H1 (cell line): ENCODE results near the gene UVRAG. TPM values are rescaled to one million over a fixed set of nuclear protein-coding genes. Genes with fewer than 3 reads are reported as not detected.
A peak's percentile ranks its signal among the peaks of the same experiment; 100 is the strongest.

ENCODE experiments used
- CTCF ChIA-PET: fragments of 300-600 bp; sonication (Branson Sonifier 250); formaldehyde crosslinking; loops from one replicate; lab custom pipeline; 2021; ENCODE audit not compliant: partially characterized antibody; lab: Charles Lee
- POLR2A ChIA-PET: fragments of 300-600 bp; sonication (Branson Sonifier 250); formaldehyde crosslinking; loops from one replicate; lab custom pipeline; 2021; ENCODE audit warnings: inconsistent platforms; ENCODE audit not compliant: partially characterized antibody; lab: Charles Lee
- DNase-seq, 2 experiments: peaks; one replicate each; pipeline versions ENCODE4 v3.0.0 to v3.0.0-alpha.2; 2010 to 2022; ENCODE audit warnings: low spot score in 2 of 2, low read depth in 1 of 2, mixed read lengths in 1 of 2
- FAIRE-seq: peaks from 2 replicates; lab custom pipeline; 2011; peaks lifted over from hg19 to GRCh38; lab: Jason Lieb, UNC
- H2AFZ ChIP-seq: 2 replicates; pipeline ENCODE4 v1.8.1; 2012; ENCODE audit warnings: low read length, inconsistent platforms
- H2AK5ac ChIP-seq: 2 replicates; pipeline ENCODE4 v1.6.1; 2013; ENCODE audit warnings: low read depth, low read length
- H2BK120ac ChIP-seq: replicated peaks from 2 replicates; pipeline ENCODE3; 2013; ENCODE audit warnings: low read depth, low read length, inconsistent platforms
- H2BK12ac ChIP-seq: 2 replicates; pipeline ENCODE4 v1.6.1; 2013; ENCODE audit warnings: low read depth, low read length
- H2BK15ac ChIP-seq: 2 replicates; pipeline ENCODE4 v1.6.1; 2013; ENCODE audit warnings: low read length
- H2BK20ac ChIP-seq: 2 replicates; pipeline ENCODE4 v1.6.1; 2013; ENCODE audit warnings: low read length
- H2BK5ac ChIP-seq: 2 replicates; pipeline ENCODE4 v1.6.1; 2013; ENCODE audit warnings: low read depth, low read length
- H3K14ac ChIP-seq: 2 replicates; pipeline ENCODE4 v1.6.1; 2013; ENCODE audit warnings: inconsistent platforms; ENCODE audit not compliant: insufficient read length
- H3K18ac ChIP-seq: 2 replicates; pipeline ENCODE4 v1.6.1; 2013; ENCODE audit warnings: low read length; ENCODE audit errors: extremely low read depth
- H3K23ac ChIP-seq: 2 replicates; pipeline ENCODE4 v1.6.1; 2013; ENCODE audit warnings: inconsistent platforms; ENCODE audit not compliant: insufficient read length
- H3K23me2 ChIP-seq: 2 replicates; pipeline ENCODE4 v1.6.1; 2013; ENCODE audit warnings: low read depth, low read length
- H3K27ac ChIP-seq: 2 replicates; pipeline ENCODE4 v1.6.1; 2011; ENCODE audit warnings: low read depth, low read length, inconsistent platforms
- H3K27me3 ChIP-seq, 4 experiments: replicated peaks in 1 of 4; 1 replicate in 1 of 4; 2 replicates in 3 of 4; pipeline versions ENCODE4 v1.6.1 to v1.8.1; 2011 to 2013; ENCODE audit warnings: low read length in 3 of 4, mild to moderate bottlenecking in 3 of 4, inconsistent platforms in 2 of 4, mixed read lengths in 2 of 4, moderate library complexity in 1 of 4; ENCODE audit not compliant: control insufficient read depth in 3 of 4, insufficient read depth in 3 of 4; ENCODE audit errors: extremely low read depth in 1 of 4
- H3K36me3 ChIP-seq, 4 experiments: 2 replicates each; pipeline versions ENCODE4 v1.6.1 to v1.8.1; 2011 to 2013; ENCODE audit warnings: mild to moderate bottlenecking in 4 of 4, low read length in 3 of 4, moderate library complexity in 2 of 4, control low read depth in 1 of 4, inconsistent platforms in 1 of 4; ENCODE audit not compliant: insufficient read depth in 4 of 4, control insufficient read depth in 2 of 4
- H3K4ac ChIP-seq: replicated peaks from 2 replicates; pipeline ENCODE3; 2013; ENCODE audit warnings: low read length, low read depth, mixed read lengths, inconsistent platforms; ENCODE audit not compliant: insufficient read length
- H3K4me1 ChIP-seq, 4 experiments: replicated peaks in 1 of 4; 1 replicate in 1 of 4; 2 replicates in 3 of 4; pipeline versions ENCODE4 v1.6.1 to v1.8.1; 2011 to 2013; ENCODE audit warnings: low read length in 3 of 4, inconsistent platforms in 2 of 4, mixed read lengths in 1 of 4; ENCODE audit not compliant: insufficient read depth in 4 of 4, control insufficient read depth in 3 of 4
- H3K4me2 ChIP-seq, 2 experiments: 2 replicates each; pipeline versions ENCODE4 v1.6.1 to v1.8.1; 2011 to 2013; ENCODE audit warnings: low read depth in 2 of 2, low read length in 2 of 2, control low read depth in 1 of 2, inconsistent platforms in 1 of 2, mild to moderate bottlenecking in 1 of 2; ENCODE audit not compliant: insufficient read depth in 1 of 2
- H3K4me3 ChIP-seq, 4 experiments: fragments of 200-600, 300-600 bp in 1 of 4; sonication (generic), shearing (Covaris generic), sonication (Bioruptor Twin) in 1 of 4; 2 replicates each; pipeline versions ENCODE4 v1.5.1 to v1.8.1; 2011 to 2016; ENCODE audit warnings: low read length in 4 of 4, low read depth in 3 of 4, control low read depth in 2 of 4, inconsistent platforms in 2 of 4, mild to moderate bottlenecking in 2 of 4, mixed read lengths in 1 of 4, moderate library complexity in 1 of 4; ENCODE audit not compliant: insufficient read depth in 2 of 4; ENCODE audit errors: extremely low read depth in 1 of 4
- H3K56ac ChIP-seq: replicated peaks from 2 replicates; pipeline ENCODE3; 2013; ENCODE audit warnings: low read depth, mild to moderate bottlenecking, mixed read lengths, low read length, inconsistent platforms; ENCODE audit not compliant: insufficient read length
- H3K79me1 ChIP-seq: 2 replicates; pipeline ENCODE4 v1.6.1; 2013; ENCODE audit warnings: low read depth, low read length, control low read depth
- H3K79me2 ChIP-seq, 2 experiments: 2 replicates each; pipeline versions ENCODE4 v1.6.1 to v1.8.1; 2012 to 2013; ENCODE audit warnings: low read length in 2 of 2, mild to moderate bottlenecking in 2 of 2, inconsistent platforms in 1 of 2; ENCODE audit not compliant: insufficient read depth in 2 of 2, control insufficient read depth in 1 of 2
- H3K9ac ChIP-seq, 4 experiments: replicated peaks in 1 of 4; 1 replicate in 1 of 4; 2 replicates in 3 of 4; pipeline versions ENCODE4 v1.6.1 to v1.8.1; 2011 to 2013; ENCODE audit warnings: low read depth in 3 of 4, low read length in 3 of 4, control low read depth in 2 of 4, mild to moderate bottlenecking in 2 of 4, moderate library complexity in 2 of 4, inconsistent platforms in 1 of 4; ENCODE audit errors: extremely low read depth in 1 of 4
- H3K9me3 ChIP-seq, 2 experiments: 2 replicates each; pipeline versions ENCODE4 v1.6.1 to v1.8.1; 2012 to 2013; ENCODE audit warnings: mild to moderate bottlenecking in 2 of 2, moderate library complexity in 2 of 2, control low read depth in 1 of 2, inconsistent platforms in 1 of 2, low read depth in 1 of 2, low read length in 1 of 2, mixed read lengths in 1 of 2; ENCODE audit not compliant: insufficient read depth in 2 of 2
- H4K20me1 ChIP-seq, 2 experiments: replicated peaks in 1 of 2; 2 replicates each; pipeline versions ENCODE3 to v1.8.1; 2011 to 2013; ENCODE audit warnings: inconsistent platforms in 2 of 2, low read length in 2 of 2, mild to moderate bottlenecking in 1 of 2; ENCODE audit not compliant: insufficient read depth in 2 of 2, control insufficient read depth in 1 of 2
- H4K5ac ChIP-seq: 2 replicates; pipeline ENCODE4 v1.6.1; 2013; ENCODE audit warnings: low read length, low read depth, mixed read lengths, inconsistent platforms; ENCODE audit not compliant: insufficient read length
- H4K8ac ChIP-seq: 2 replicates; pipeline ENCODE4 v1.8.0; 2013; ENCODE audit warnings: mild to moderate bottlenecking, moderate library complexity, low read length, inconsistent platforms; ENCODE audit not compliant: insufficient read depth; ENCODE audit errors: extremely low read depth
- H4K91ac ChIP-seq: replicated peaks from 2 replicates; pipeline ENCODE3; 2013; ENCODE audit warnings: low read length, mixed read lengths, inconsistent platforms; ENCODE audit not compliant: insufficient read length
- BRCA1 ChIP-seq: IDR thresholded peaks from 2 replicates; pipeline ENCODE4 v1.6.1; 2012; ENCODE audit warnings: low read depth, low read length, improper control_type of control experiment
- EP300 ChIP-seq, 2 experiments: IDR thresholded peaks; 1 replicate in 1 of 2; 2 replicates in 1 of 2; pipeline ENCODE4 v1.6.1; 2011 to 2012; ENCODE audit warnings: low read depth in 2 of 2, low read length in 2 of 2, mild to moderate bottlenecking in 2 of 2, borderline replicate concordance in 1 of 2, inconsistent platforms in 1 of 2, moderate library complexity in 1 of 2
- SRF ChIP-seq: IDR thresholded peaks from 2 replicates; pipeline ENCODE4 v1.6.1; 2011; ENCODE audit warnings: mild to moderate bottlenecking, low read depth, low read length, moderate library complexity
- TBP ChIP-seq: IDR thresholded peaks from 2 replicates; pipeline ENCODE4 v1.6.1; 2011; ENCODE audit warnings: low read depth, low read length, improper control_type of control experiment
- WGBS, 2 experiments: shearing (Covaris generic) in 1 of 2; methylation state at CpG; one replicate each; pipeline versions ENCODE4 v1.1.6 to v1.1.7; 2013 to 2015; ENCODE audit warnings: low lambda C conversion rate in 2 of 2, mixed read lengths in 2 of 2, inconsistent platforms in 1 of 2, low coverage in 1 of 2, missing lambda C conversion rate in 1 of 2; ENCODE audit not compliant: insufficient replicate concordance in 2 of 2, insufficient coverage in 1 of 2, insufficient read length in 1 of 2; ENCODE audit errors: extremely low coverage in 1 of 2, missing lambda C conversion rate in 1 of 2; 5-methylcytosine and 5-hydroxymethylcytosine counted together
- long read RNA-seq, 2 experiments: library from RNA in 1 of 2; library from capped mRNA in 1 of 2; stranded (forward); transcript quantifications; one replicate each; pipeline ENCODE4 v2.0.0, GENCODE V29; 2021; ENCODE audit warnings: inconsistent platforms in 1 of 2
- polyA minus RNA-seq, 3 experiments: library from RNA; depleted of rRNA, polyadenylated mRNA; stranded (reverse); fragments of >200 nt; gene quantifications; 1 replicate in 2 of 3; 2 replicates in 1 of 3; pipeline ENCODE4 v1.2.3, GENCODE V29; 2011
- polyA plus RNA-seq, 7 experiments: library from polyadenylated mRNA; depleted of rRNA in 3 of 7; stranded (reverse) in 5 of 7; unstranded in 2 of 7; fragments of >200 nt in 5 of 7; fragments of 200-250 nt in 2 of 7; gene quantifications; 1 replicate in 5 of 7; 2 replicates in 1 of 7; 4 replicates in 1 of 7; pipeline versions ENCODE4 v1.2.1 to v1.2.3, GENCODE V29; 2011 to 2013; ENCODE audit warnings: missing spikeins in 2 of 7, mixed read lengths in 2 of 7
- total RNA-seq: library from RNA; stranded (reverse); fragmentation: NEBNext Ultra II Directional; extraction: Animal tissue kit (Norgen Biotek cat#: 25700); gene quantifications from 2 replicates; pipeline ENCODE4 v1.2.1, GENCODE V29; 2021
- TF ChIP-seq, protein P1 (sequence below): IDR thresholded peaks from 2 replicates; pipeline ENCODE4 v1.6.1; 2012; ENCODE audit warnings: inconsistent platforms
- TF ChIP-seq, protein P2 (sequence below): IDR thresholded peaks from 2 replicates; pipeline ENCODE4 v1.6.1; 2012; ENCODE audit warnings: inconsistent platforms

Gene UVRAG
- total RNA-seq, result 10.4 and 14.7 TPM in 2 replicates
- polyA plus RNA-seq (2011; rRNA removed), result 4.6 and 5.5 TPM in 2 replicates
- polyA plus RNA-seq (2011; cell fraction: cytosol; rRNA removed), result 5.7 TPM
- polyA plus RNA-seq (2011; cell fraction: nucleus; rRNA removed), result 9.4 TPM
- 6.5 to 9.0 TPM (median 7.1 TPM) in 4 replicates for polyA plus RNA-seq (2012, experiment 1 of 2)
- polyA plus RNA-seq (2012, experiment 2 of 2), result 0.81 TPM
- 4.8 TPM for polyA plus RNA-seq (2013, experiment 1 of 2)
- polyA plus RNA-seq (2013, experiment 2 of 2), result 5.5 TPM
- polyA minus RNA-seq (2011; rRNA and poly(A)+ RNA removed), result 17.3 and 22.6 TPM in 2 replicates
- 8.7 TPM for polyA minus RNA-seq (2011; cell fraction: cytosol; rRNA and poly(A)+ RNA removed)
- polyA minus RNA-seq (2011; cell fraction: nucleus; rRNA and poly(A)+ RNA removed), result 51.7 TPM
- long read RNA-seq, experiment 1, full-length matches to known transcripts, result 1 of 9 reads
- long read RNA-seq, experiment 1, partial matches to known transcripts, result 6 of 9 reads
- long read RNA-seq, experiment 1, other reads (novel, unspliced or antisense), result 2 of 9 reads
- long read RNA-seq, experiment 2, partial matches to known transcripts, result 0 of 1 reads
- long read RNA-seq, experiment 2, other reads (novel, unspliced or antisense), result 1 of 1 reads

DNA sequence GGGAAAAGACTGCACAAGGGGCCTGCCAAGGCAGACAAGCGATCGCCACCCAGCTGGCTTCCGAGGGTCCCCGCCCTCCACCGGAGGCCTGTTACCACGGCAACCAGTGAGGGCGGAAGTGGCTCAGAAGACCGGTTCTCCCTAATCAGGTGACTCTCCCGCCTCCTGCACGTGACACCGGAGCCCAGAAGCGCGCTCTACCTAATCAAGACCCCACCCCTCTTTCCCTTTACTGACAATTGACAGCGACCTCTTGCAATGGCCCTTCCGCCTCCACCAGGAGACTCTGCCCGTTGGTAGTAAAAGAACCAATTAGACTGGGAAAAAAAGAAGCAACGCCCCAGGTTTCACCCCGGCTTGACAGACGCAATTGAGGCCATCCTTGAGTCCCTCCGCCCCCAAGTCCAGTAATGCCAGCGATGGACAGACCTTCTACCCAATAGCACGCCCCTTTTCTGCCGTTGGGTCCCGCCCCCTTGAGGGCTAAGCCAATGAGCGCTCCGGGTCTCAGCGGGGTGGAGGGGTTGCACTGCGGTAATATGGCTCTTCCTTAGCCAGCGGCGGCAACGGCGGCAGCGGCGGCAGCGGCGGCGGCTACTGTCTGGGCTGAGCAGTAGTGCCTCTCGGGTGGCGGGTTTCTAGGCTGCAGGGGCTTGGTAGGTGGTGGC, at the start of gene UVRAG:
TSS of gene UVRAG (plus strand) at position 534 of the 668 bp plus-strand sequence. CDS start 198 bp downstream, outside the sequence.
- CTCF ChIA-PET, result interaction anchor here (1.3 to 6.3 kb wide), 3 partner anchors 10 to 52 kb away, joined by 3 to 40 read pairs (median 34); no protein-coding TSS in a partner anchor
- Histone ChIP-seq H3K79me2 (peaks cover 0 to 31% of the 10 kb centered on the region in 2 experiments; a peak in 3 of 4 replicates), H3K79me1 (no peaks in the 10 kb centered on the region)
- TF ChIP-seq BRCA1, result no peak
- TF ChIP-seq, protein P1, sequence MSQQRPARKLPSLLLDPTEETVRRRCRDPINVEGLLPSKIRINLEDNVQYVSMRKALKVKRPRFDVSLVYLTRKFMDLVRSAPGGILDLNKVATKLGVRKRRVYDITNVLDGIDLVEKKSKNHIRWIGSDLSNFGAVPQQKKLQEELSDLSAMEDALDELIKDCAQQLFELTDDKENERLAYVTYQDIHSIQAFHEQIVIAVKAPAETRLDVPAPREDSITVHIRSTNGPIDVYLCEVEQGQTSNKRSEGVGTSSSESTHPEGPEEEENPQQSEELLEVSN, result peak; percentile 59
- no peak; a peak in 1 of 3 replicates for TF ChIP-seq EP300 (IDR thresholded peaks at IDR 0.05; ENCODE audit: borderline replicate concordance in 1 of 2, low read depth in 2 of 2, low read length in 2 of 2)
- TF ChIP-seq TBP, result peak; percentile 74; the same call in 1 of the 2 replicates
- TF ChIP-seq SRF, result no peak; the same call in 1 of the 2 replicates
- TF ChIP-seq, protein P2, sequence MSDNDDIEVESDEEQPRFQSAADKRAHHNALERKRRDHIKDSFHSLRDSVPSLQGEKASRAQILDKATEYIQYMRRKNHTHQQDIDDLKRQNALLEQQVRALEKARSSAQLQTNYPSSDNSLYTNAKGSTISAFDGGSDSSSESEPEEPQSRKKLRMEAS, result peak; percentile 83

More for the DNA sequence above, at the start of gene UVRAG:
- H3K23ac ChIP-seq, result no peak within 1 kb of the TSS
- H3K23me2 ChIP-seq, result peaks cover 16% of the 10 kb centered on the region; the same call in 1 of the 2 replicates
- POLR2A ChIA-PET, result interaction anchor here (0.8 to 2.5 kb wide), 6 partner anchors 10 to 165 kb away, joined by 3 to 9 read pairs (median 3); partner anchors contain the start of gene DGAT2
- H3K36me3 ChIP-seq, result no peaks in the 10 kb centered on the region
- no peaks in the 10 kb centered on the region for H4K20me1 ChIP-seq
- no peaks in the 10 kb centered on the region for H3K9me3 ChIP-seq
- H2BK20ac ChIP-seq, result no peak within 1 kb of the TSS
- H2BK12ac ChIP-seq, result no peak within 1 kb of the TSS
- no peak within 1 kb of the TSS for H2BK15ac ChIP-seq
- peak within 1 kb of the TSS; percentile 96 for H2AFZ ChIP-seq
- no peak within 1 kb of the TSS for H4K91ac ChIP-seq
- peak within 1 kb of the TSS; percentile 80; the same call in 1 of the 2 replicates for H3K18ac ChIP-seq
- no peak within 1 kb of the TSS for H3K14ac ChIP-seq
- peak within 1 kb of the TSS; percentile 5; the same call in 1 of the 2 replicates for H4K8ac ChIP-seq
- WGBS, 2 experiments, result 2% methylated on average over 38 of the region's 39 CpGs; no CpG with 5 or more reads in 1 of the 2 experiments
- H3K4ac ChIP-seq, result no peak within 1 kb of the TSS
- H4K5ac ChIP-seq, result peak within 1 kb of the TSS; percentile 71
- no peak within 1 kb of the TSS for H3K27ac ChIP-seq
- H3K56ac ChIP-seq, result peak within 1 kb of the TSS; percentile 13
- no peak within 1 kb of the TSS for H2AK5ac ChIP-seq
- FAIRE-seq (no peak), DNase-seq (peak; percentile 95 to 99)
- H3K9ac ChIP-seq, result peak within 1 kb of the TSS; percentile 40 to 66 (median 58)
- H3K4me3 ChIP-seq, result peak within 1 kb of the TSS; percentile 82 to 96 (median 85)
- no peaks in the 10 kb centered on the region for H3K27me3 ChIP-seq
- H2BK120ac ChIP-seq, result no peak within 1 kb of the TSS
- peaks cover 2 to 17% (median 9%) of the 10 kb centered on the region in 4 experiments; a peak in 6 of 7 replicates for H3K4me1 ChIP-seq
- H2BK5ac ChIP-seq, result peak within 1 kb of the TSS; percentile 61; the same call in 1 of the 2 replicates
- peak within 1 kb of the TSS; percentile 89 to 93 for H3K4me2 ChIP-seq
